Transverse colon (tissue), 4 donors: ENCODE data around the gene ROBO1. TPM values are rescaled to one million over a fixed set of nuclear protein-coding genes. Genes with fewer than 3 reads are reported as not detected.

Source experiments
- DNase-seq: peaks from one replicate; pipeline ENCODE4 v3.0.0-alpha.2; 2019
- H3K27ac ChIP-seq, 4 donors: fragments of 200-600 bp; sonication (generic); 2 replicates each; pipeline ENCODE4 v1.5.1; 2016 to 2018; ENCODE audit warnings: inconsistent platforms in 4 of 4
- H3K27me3 ChIP-seq: fragments of 200-600 bp; sonication (generic); 2 replicates; pipeline ENCODE4 v1.5.1; 2017; ENCODE audit warnings: inconsistent platforms
- H3K36me3 ChIP-seq, 4 donors: fragments of 200-600 bp; sonication (generic); 2 replicates each; pipeline ENCODE4 v1.5.1; 2017 to 2019; ENCODE audit warnings: inconsistent platforms in 4 of 4
- H3K4me1 ChIP-seq, 4 donors: fragments of 200-600 bp; sonication (generic); 2 replicates each; pipeline ENCODE4 v1.5.1; 2017 to 2020; ENCODE audit warnings: inconsistent platforms in 4 of 4
- H3K4me3 ChIP-seq, 4 donors: fragments of 200-600 bp; sonication (generic); 1 replicate in 1 of 4; 2 replicates in 3 of 4; pipeline versions ENCODE4 v1.5.1 to v1.6.1; 2017 to 2019; ENCODE audit warnings: inconsistent platforms in 4 of 4
- H3K9me3 ChIP-seq, 2 donors: fragments of 200-600 bp; sonication (generic); 2 replicates each; pipeline ENCODE4 v1.5.1; 2017 to 2019; ENCODE audit warnings: inconsistent platforms in 2 of 2
- CTCF ChIP-seq, 5 experiments: fragments of 200-600 bp in 3 of 5; fragments of 450-650 bp in 2 of 5; sonication (generic) in 3 of 5; IDR thresholded peaks; 1 replicate in 2 of 5; 2 replicates in 3 of 5; pipeline ENCODE4 v1.5.1; 2016 to 2017; ENCODE audit warnings: antibody characterized with exemption in 5 of 5, inconsistent platforms in 3 of 5, mild to moderate bottlenecking in 2 of 5, moderate library complexity in 1 of 5
- EP300 ChIP-seq: sonication (generic); formaldehyde crosslinking; IDR thresholded peaks from one replicate; pipeline ENCODE4 v1.6.1; 2017; ENCODE audit warnings: antibody characterized with exemption, low read depth
- POLR2A ChIP-seq: fragments of 450-650 bp; IDR thresholded peaks from one replicate; pipeline ENCODE4 v1.6.1; 2016; ENCODE audit warnings: antibody characterized with exemption, mild to moderate bottlenecking, moderate library complexity
- POLR2AphosphoS5 ChIP-seq, 3 donors: sonication (generic); formaldehyde crosslinking; IDR thresholded peaks; one replicate each; pipeline ENCODE4 v1.6.1; 2016; ENCODE audit warnings: antibody characterized with exemption in 3 of 3
- WGBS, 2 donors: methylation state at CpG; one replicate each; pipeline ENCODE4 v1.1.5; 2018; ENCODE audit warnings: low coverage in 1 of 2; 5-methylcytosine and 5-hydroxymethylcytosine counted together
- in situ Hi-C, 4 donors: fragments of 200-750 bp; cut with MboI; loops; one replicate each; pipeline versions ENCODE4 v1.15.0 to v1.15.1; 2017; ENCODE audit warnings: low sequenced_read_pairs in 3 of 4, low pct_ligation_motif_present in 1 of 4, low pct_unique_long_range_greater_than_20kb in 1 of 4
- intact Hi-C: fragments of 100-400 bp; cut with DNase I; formaldehyde crosslinking; loops from one replicate; pipeline ENCODE4 v1.15.1; 2023; ENCODE audit warnings: low total_unique reads
- total RNA-seq, 4 donors: library from RNA; depleted of rRNA; stranded (reverse); fragments of >200 nt; gene quantifications; one replicate each; pipeline ENCODE4 v1.1.0, GENCODE V29; 2016

ROBO1 gene
- total RNA-seq, 4 donors from 2014 or later, result 7.6 to 68.7 (median 9.1) TPM

GRCh38 chr3:78791753-78792152, 976.0 kb downstream of the ROBO1 start:
- Histone ChIP-seq H3K36me3 (no peaks in the 10 kb centered on the region), H3K27ac (no peak overlapping the region), H3K4me3 (no peak overlapping the region), H3K9me3 (no peaks in the 10 kb centered on the region), H3K4me1 (no peaks in the 10 kb centered on the region), H3K27me3 (no peaks in the 10 kb centered on the region)
- intact Hi-C loops, result no loop called here
- WGBS, 2 donors, result 56 to 58% methylated on average over 3 of the region's 3 CpGs
- TF ChIP-seq CTCF (IDR thresholded peaks at IDR 0.05) (no peak), POLR2A (no peak), POLR2AphosphoS5 (IDR thresholded peaks at IDR 0.05) (no peak), EP300 (no peak)
- no peak for DNase-seq
- in situ Hi-C loops, result no loop called here

GRCh38 chr3:78788839-78789238, 979.0 kb downstream of the ROBO1 start:
- Histone ChIP-seq H3K4me3 (no peak overlapping the region), H3K4me1 (no peaks in the 10 kb centered on the region), H3K36me3 (no peaks in the 10 kb centered on the region), H3K9me3 (no peaks in the 10 kb centered on the region), H3K27ac (no peak overlapping the region), H3K27me3 (no peaks in the 10 kb centered on the region)
- TF ChIP-seq POLR2AphosphoS5 (IDR thresholded peaks at IDR 0.05) (no peak), POLR2A (no peak), EP300 (no peak), CTCF (IDR thresholded peaks at IDR 0.05) (no peak)
- intact Hi-C loops (no loop called here), in situ Hi-C loops (no loop called here)
- DNase-seq, result no peak
- 79 to 86% methylated on average over 2 of the region's 2 CpGs for WGBS, 2 donors

- H3K27ac ChIP-seq, result no peak overlapping the region
- no peak for TF ChIP-seq EP300
- TF ChIP-seq CTCF (IDR thresholded peaks at IDR 0.05), result no peak
- no peak for TF ChIP-seq POLR2AphosphoS5 (IDR thresholded peaks at IDR 0.05)
- no peak for TF ChIP-seq POLR2A
- intact Hi-C loops (no loop called here), in situ Hi-C loops (no loop called here)
- no peak overlapping the region for H3K4me3 ChIP-seq
- no peaks in the 10 kb centered on the region for H3K27me3 ChIP-seq
- 58 to 80% methylated on average over 1 of the region's 1 CpG for WGBS, 2 donors
- H3K36me3 ChIP-seq, result no peaks in the 10 kb centered on the region
- no peaks in the 10 kb centered on the region for H3K9me3 ChIP-seq
- H3K4me1 ChIP-seq, result no peaks in the 10 kb centered on the region
- DNase-seq, result no peak
These were observed 982.8 kb downstream of the ROBO1 start for GRCh38 chr3:78785004-78785403.

GRCh38 chr3:78781351-78781750, 986.4 kb downstream of the ROBO1 start:
- no peak for DNase-seq
- Histone ChIP-seq H3K9me3 (no peaks in the 10 kb centered on the region), H3K36me3 (no peaks in the 10 kb centered on the region), H3K4me3 (no peak overlapping the region), H3K27ac (no peak overlapping the region), H3K4me1 (no peaks in the 10 kb centered on the region), H3K27me3 (no peaks in the 10 kb centered on the region)
- intact Hi-C loops (no loop called here), in situ Hi-C loops (no loop called here)
- TF ChIP-seq EP300, result no peak
- no peak for TF ChIP-seq POLR2AphosphoS5 (IDR thresholded peaks at IDR 0.05)
- TF ChIP-seq POLR2A, result no peak
- TF ChIP-seq CTCF (IDR thresholded peaks at IDR 0.05), result no peak
